H9 (cell line): ENCODE measurements around the gene FXYD3. TPM values are rescaled to one million over a fixed set of nuclear protein-coding genes. Genes with fewer than 3 reads are reported as not detected.

ENCODE experiments used
- DNase-seq: peaks from one replicate; pipeline ENCODE4 v3.0.0-alpha.2; 2017
- H2AFZ ChIP-seq: one replicate; pipeline ENCODE4 v1.6.1; 2013; ENCODE audit warnings: mild to moderate bottlenecking, low read length, control low read depth, moderate library complexity
- H2AK5ac ChIP-seq: 2 replicates; pipeline ENCODE4 v1.6.1; 2013; ENCODE audit warnings: low read length, control low read depth, mixed read lengths; ENCODE audit not compliant: insufficient read length
- H2BK120ac ChIP-seq: one replicate; pipeline ENCODE4 v1.6.1; 2013; ENCODE audit warnings: low read depth, mild to moderate bottlenecking, low read length, control low read depth, inconsistent platforms; ENCODE audit not compliant: poor library complexity, severe bottlenecking
- H2BK12ac ChIP-seq: 2 replicates; pipeline ENCODE4 v1.6.1; 2013; ENCODE audit warnings: low read length, control low read depth, mixed read lengths, low read depth; ENCODE audit not compliant: insufficient read length
- H2BK15ac ChIP-seq: 2 replicates; pipeline ENCODE4 v1.6.1; 2013; ENCODE audit warnings: low read depth, low read length, control low read depth
- H2BK20ac ChIP-seq: one replicate; pipeline ENCODE4 v1.6.1; 2013; ENCODE audit warnings: low read depth, mild to moderate bottlenecking, low read length, control low read depth, inconsistent platforms; ENCODE audit not compliant: poor library complexity, severe bottlenecking
- H2BK5ac ChIP-seq: 2 replicates; pipeline ENCODE4 v1.6.1; 2013; ENCODE audit warnings: low read length, control low read depth, mixed read lengths; ENCODE audit not compliant: insufficient read length
- H3K14ac ChIP-seq: 2 replicates; pipeline ENCODE4 v1.6.1; 2013; ENCODE audit warnings: low read length, control low read depth; ENCODE audit not compliant: insufficient read depth
- H3K18ac ChIP-seq: 2 replicates; pipeline ENCODE4 v1.6.1; 2013; ENCODE audit warnings: low read depth, mild to moderate bottlenecking, mixed read lengths, low read length, control low read depth; ENCODE audit not compliant: insufficient read length
- H3K23ac ChIP-seq: 2 replicates; pipeline ENCODE4 v1.6.1; 2013; ENCODE audit warnings: low read length, control low read depth, mixed read lengths, low read depth; ENCODE audit not compliant: insufficient read length
- H3K23me2 ChIP-seq: 2 replicates; pipeline ENCODE4 v1.6.1; 2013; ENCODE audit warnings: low read depth, mild to moderate bottlenecking, mixed read lengths, low read length, control low read depth; ENCODE audit not compliant: insufficient read length, poor library complexity, severe bottlenecking
- H3K27ac ChIP-seq: 2 replicates; pipeline ENCODE4 v1.5.1; 2013; ENCODE audit warnings: low read length, control low read depth, mixed read lengths, low read depth; ENCODE audit not compliant: insufficient read length
- H3K27me3 ChIP-seq: 2 replicates; pipeline ENCODE4 v1.6.1; 2013; ENCODE audit warnings: low read length, control low read depth, inconsistent platforms; ENCODE audit not compliant: insufficient read depth
- H3K4ac ChIP-seq: 2 replicates; pipeline ENCODE4 v1.6.1; 2013; ENCODE audit warnings: low read depth, mild to moderate bottlenecking, control low read depth, inconsistent platforms, low read length, moderate library complexity
- H3K4me1 ChIP-seq: 2 replicates; pipeline ENCODE4 v1.6.1; 2013; ENCODE audit warnings: low read length, control low read depth, inconsistent platforms; ENCODE audit not compliant: insufficient read depth
- H3K4me2 ChIP-seq: 2 replicates; pipeline ENCODE4 v1.6.1; 2013; ENCODE audit warnings: low read length, control low read depth, mixed read lengths; ENCODE audit not compliant: insufficient read length, insufficient read depth
- H3K56ac ChIP-seq: 2 replicates; pipeline ENCODE4 v1.6.1; 2013; ENCODE audit warnings: low read depth, mild to moderate bottlenecking, mixed read lengths, low read length, control low read depth; ENCODE audit not compliant: insufficient read length
- H3K79me1 ChIP-seq: 2 replicates; pipeline ENCODE4 v1.6.1; 2013; ENCODE audit warnings: low read depth, mild to moderate bottlenecking, moderate library complexity, low read length, control low read depth, inconsistent platforms; ENCODE audit not compliant: insufficient read depth, poor library complexity, severe bottlenecking
- H3K79me2 ChIP-seq: 2 replicates; pipeline ENCODE4 v1.6.1; 2013; ENCODE audit warnings: low read length, control low read depth, inconsistent platforms; ENCODE audit not compliant: insufficient read depth
- H3K9ac ChIP-seq: 2 replicates; pipeline ENCODE4 v1.6.1; 2013; ENCODE audit warnings: low read length, control low read depth, mixed read lengths; ENCODE audit not compliant: insufficient read length; ENCODE audit errors: extremely low read depth
- H3K9me3 ChIP-seq: one replicate; pipeline ENCODE4 v1.6.1; 2013; ENCODE audit warnings: low read depth, low read length, inconsistent platforms; ENCODE audit not compliant: control insufficient read depth
- H3T11ph ChIP-seq: one replicate; pipeline ENCODE4 v1.6.1; 2013; ENCODE audit warnings: mild to moderate bottlenecking, low read length, control low read depth, inconsistent platforms
- H4K20me1 ChIP-seq: one replicate; pipeline ENCODE4 v1.6.1; 2013; ENCODE audit not compliant: control insufficient read depth, insufficient read length, insufficient read depth
- H4K5ac ChIP-seq: 2 replicates; pipeline ENCODE4 v1.6.1; 2013; ENCODE audit warnings: low read depth, mild to moderate bottlenecking, mixed read lengths, low read length, control low read depth; ENCODE audit not compliant: insufficient read length
- H4K8ac ChIP-seq: replicated peaks from 2 replicates; pipeline ENCODE4 v1.6.1; 2013; ENCODE audit warnings: low read length, control low read depth, mixed read lengths, low read depth; ENCODE audit not compliant: insufficient read length
- H4K91ac ChIP-seq: 2 replicates; pipeline ENCODE4 v1.6.1; 2013; ENCODE audit warnings: low read depth, mild to moderate bottlenecking, moderate library complexity, mixed read lengths, low read length, control low read depth; ENCODE audit not compliant: insufficient read length
- H3K27ac Mint-ChIP-seq, 3 experiments: 2 replicates in 2 of 3; 3 replicates in 1 of 3; pipeline ENCODE4 v1.8.0; 2020 to 2021; ENCODE audit warnings: mixed read lengths in 3 of 3, mild to moderate bottlenecking in 1 of 3, moderate library complexity in 1 of 3
- H3K27me3 Mint-ChIP-seq: 2 replicates; pipeline ENCODE4 v1.8.0; 2021; ENCODE audit warnings: low read depth, mild to moderate bottlenecking, moderate library complexity, mixed read lengths
- H3K36me3 Mint-ChIP-seq, 3 experiments: 2 replicates in 2 of 3; 3 replicates in 1 of 3; pipeline ENCODE4 v1.8.0; 2020 to 2021; ENCODE audit warnings: low read depth in 3 of 3, mixed read lengths in 3 of 3; ENCODE audit not compliant: insufficient read depth in 1 of 3
- H3K4me1 Mint-ChIP-seq, 2 experiments: 2 replicates each; pipeline ENCODE4 v1.8.0; 2020; ENCODE audit warnings: mixed read lengths in 2 of 2
- H3K4me3 Mint-ChIP-seq, 2 experiments: 2 replicates in 1 of 2; 3 replicates in 1 of 2; pipeline ENCODE4 v1.8.0; 2020 to 2021; ENCODE audit warnings: mild to moderate bottlenecking in 2 of 2, mixed read lengths in 2 of 2, moderate library complexity in 1 of 2
- H3K9me3 Mint-ChIP-seq, 2 experiments: 2 replicates in 1 of 2; 3 replicates in 1 of 2; pipeline ENCODE4 v1.8.0; 2020; ENCODE audit warnings: mild to moderate bottlenecking in 2 of 2, mixed read lengths in 2 of 2, moderate library complexity in 1 of 2
- CTCF ChIP-seq: fragments of 200-600 bp; sonication (generic); conservative IDR thresholded peaks from 3 replicates; pipeline ENCODE4 v1.8.0; 2021; ENCODE audit warnings: antibody characterized with exemption, mild to moderate bottlenecking
- WGBS: extraction: QIAGEN DNeasy Blood & Tissue Kit; methylation state at CpG from one replicate; pipeline ENCODE4 v1.1.7; 2013; ENCODE audit warnings: missing lambda C conversion rate, low lambda C conversion rate, mixed read lengths; ENCODE audit not compliant: insufficient read length; ENCODE audit errors: extremely low coverage; 5-methylcytosine and 5-hydroxymethylcytosine counted together
- total RNA-seq: library from RNA; stranded (reverse); gene quantifications from 2 replicates; pipeline ENCODE4 v1.2.1, GENCODE V29; 2021

The FXYD3 gene
- total RNA-seq, 1 experiment from 2014 or later: 1.5 TPM

- Histone ChIP-seq H4K20me1 (no peaks in the 10 kb centered on the region), H3K4me2 (no peak overlapping the region), H3K4me1 (no peaks in the 10 kb centered on the region), H3K27ac (no peak overlapping the region), H3K79me1 (no peaks in the 10 kb centered on the region), H4K8ac (no peak overlapping the region), H2BK15ac (no peak overlapping the region), H4K5ac (no peak overlapping the region), H4K91ac (no peak overlapping the region), H3K23me2 (no peaks in the 10 kb centered on the region), H3K79me2 (no peaks in the 10 kb centered on the region), H2BK5ac (no peak overlapping the region), H3K27me3 (no peaks in the 10 kb centered on the region), H2BK20ac (no peak overlapping the region), H2AK5ac (no peak overlapping the region), H3K9ac (no peak overlapping the region), H3T11ph (no peak overlapping the region), H2BK12ac (no peak overlapping the region), H3K18ac (no peak overlapping the region), H2BK120ac (no peak overlapping the region), H3K56ac (no peak overlapping the region), H3K4ac (no peak overlapping the region), H2AFZ (no peak overlapping the region), H3K9me3 (no peaks in the 10 kb centered on the region), H3K14ac (no peak overlapping the region), H3K23ac (no peak overlapping the region)
- WGBS: no CpG with 5 or more reads among the region's 8 CpGs
- Mint-ChIP-seq H3K36me3 (no peaks in the 10 kb centered on the region), H3K27me3 (peaks cover 3% of the 10 kb centered on the region), H3K4me3 (no peak overlapping the region), H3K9me3 (no peaks in the 10 kb centered on the region), H3K27ac (peak overlapping the region; percentile 5 to 78 (median 11); a peak in 3 of 7 replicates), H3K4me1 (peaks cover 15 to 18% of the 10 kb centered on the region in 2 experiments)
- DNase-seq: no peak
- no peak for TF ChIP-seq CTCF
These were observed 19.8 kb upstream of the FXYD3 start for GRCh38 chr19:35095667-35096368.
